Measurements from ENCODE around the gene ELF4.

- TF ChIP-seq EZH2phosphoT487 (IDR thresholded peaks at IDR 0.05; ENCODE audit: low read depth) (no peak), CTCF (IDR thresholded peaks at IDR 0.05; ENCODE audit: low read depth, low read length) (no peak)
Measured at GRCh38 chrX:130119312-130119898, 9.1 kb upstream of the ELF4 start.

Measured in OCI-LY3 (cell line).